Transverse colon (tissue), 4 donors: ENCODE data around the gene NUDCD3. TPM values are rescaled to one million over a fixed set of nuclear protein-coding genes. Genes with fewer than 3 reads are reported as not detected.

Experiments used
- DNase-seq: peaks from one replicate; pipeline ENCODE4 v3.0.0-alpha.2; 2019
- H3K27ac ChIP-seq, 4 donors: fragments of 200-600 bp; sonication (generic); 2 replicates each; pipeline ENCODE4 v1.5.1; 2016 to 2018; ENCODE audit warnings: inconsistent platforms in 4 of 4
- H3K27me3 ChIP-seq: fragments of 200-600 bp; sonication (generic); 2 replicates; pipeline ENCODE4 v1.5.1; 2017; ENCODE audit warnings: inconsistent platforms
- H3K36me3 ChIP-seq, 4 donors: fragments of 200-600 bp; sonication (generic); 2 replicates each; pipeline ENCODE4 v1.5.1; 2017 to 2019; ENCODE audit warnings: inconsistent platforms in 4 of 4
- H3K4me1 ChIP-seq, 4 donors: fragments of 200-600 bp; sonication (generic); 2 replicates each; pipeline ENCODE4 v1.5.1; 2017 to 2020; ENCODE audit warnings: inconsistent platforms in 4 of 4
- H3K4me3 ChIP-seq, 4 donors: fragments of 200-600 bp; sonication (generic); 1 replicate in 1 of 4; 2 replicates in 3 of 4; pipeline versions ENCODE4 v1.5.1 to v1.6.1; 2017 to 2019; ENCODE audit warnings: inconsistent platforms in 4 of 4
- H3K9me3 ChIP-seq, 2 donors: fragments of 200-600 bp; sonication (generic); 2 replicates each; pipeline ENCODE4 v1.5.1; 2017 to 2019; ENCODE audit warnings: inconsistent platforms in 2 of 2
- CTCF ChIP-seq, 5 experiments: fragments of 200-600 bp in 3 of 5; fragments of 450-650 bp in 2 of 5; sonication (generic) in 3 of 5; IDR thresholded peaks; 1 replicate in 2 of 5; 2 replicates in 3 of 5; pipeline ENCODE4 v1.5.1; 2016 to 2017; ENCODE audit warnings: antibody characterized with exemption in 5 of 5, inconsistent platforms in 3 of 5, mild to moderate bottlenecking in 2 of 5, moderate library complexity in 1 of 5
- EP300 ChIP-seq: sonication (generic); formaldehyde crosslinking; IDR thresholded peaks from one replicate; pipeline ENCODE4 v1.6.1; 2017; ENCODE audit warnings: antibody characterized with exemption, low read depth
- POLR2A ChIP-seq: fragments of 450-650 bp; IDR thresholded peaks from one replicate; pipeline ENCODE4 v1.6.1; 2016; ENCODE audit warnings: antibody characterized with exemption, mild to moderate bottlenecking, moderate library complexity
- POLR2AphosphoS5 ChIP-seq, 3 donors: sonication (generic); formaldehyde crosslinking; IDR thresholded peaks; one replicate each; pipeline ENCODE4 v1.6.1; 2016; ENCODE audit warnings: antibody characterized with exemption in 3 of 3
- WGBS, 2 donors: methylation state at CpG; one replicate each; pipeline ENCODE4 v1.1.5; 2018; ENCODE audit warnings: low coverage in 1 of 2; 5-methylcytosine and 5-hydroxymethylcytosine counted together
- in situ Hi-C, 4 donors: fragments of 200-750 bp; cut with MboI; loops; one replicate each; pipeline versions ENCODE4 v1.15.0 to v1.15.1; 2017; ENCODE audit warnings: low sequenced_read_pairs in 3 of 4, low pct_ligation_motif_present in 1 of 4, low pct_unique_long_range_greater_than_20kb in 1 of 4
- intact Hi-C: fragments of 100-400 bp; cut with DNase I; formaldehyde crosslinking; loops from one replicate; pipeline ENCODE4 v1.15.1; 2023; ENCODE audit warnings: low total_unique reads
- total RNA-seq, 4 donors: library from RNA; depleted of rRNA; stranded (reverse); fragments of >200 nt; gene quantifications; one replicate each; pipeline ENCODE4 v1.1.0, GENCODE V29; 2016

Gene NUDCD3
- total RNA-seq, 4 donors from 2014 or later, result 31.9 to 76.7 (median 38.6) TPM

DNA sequence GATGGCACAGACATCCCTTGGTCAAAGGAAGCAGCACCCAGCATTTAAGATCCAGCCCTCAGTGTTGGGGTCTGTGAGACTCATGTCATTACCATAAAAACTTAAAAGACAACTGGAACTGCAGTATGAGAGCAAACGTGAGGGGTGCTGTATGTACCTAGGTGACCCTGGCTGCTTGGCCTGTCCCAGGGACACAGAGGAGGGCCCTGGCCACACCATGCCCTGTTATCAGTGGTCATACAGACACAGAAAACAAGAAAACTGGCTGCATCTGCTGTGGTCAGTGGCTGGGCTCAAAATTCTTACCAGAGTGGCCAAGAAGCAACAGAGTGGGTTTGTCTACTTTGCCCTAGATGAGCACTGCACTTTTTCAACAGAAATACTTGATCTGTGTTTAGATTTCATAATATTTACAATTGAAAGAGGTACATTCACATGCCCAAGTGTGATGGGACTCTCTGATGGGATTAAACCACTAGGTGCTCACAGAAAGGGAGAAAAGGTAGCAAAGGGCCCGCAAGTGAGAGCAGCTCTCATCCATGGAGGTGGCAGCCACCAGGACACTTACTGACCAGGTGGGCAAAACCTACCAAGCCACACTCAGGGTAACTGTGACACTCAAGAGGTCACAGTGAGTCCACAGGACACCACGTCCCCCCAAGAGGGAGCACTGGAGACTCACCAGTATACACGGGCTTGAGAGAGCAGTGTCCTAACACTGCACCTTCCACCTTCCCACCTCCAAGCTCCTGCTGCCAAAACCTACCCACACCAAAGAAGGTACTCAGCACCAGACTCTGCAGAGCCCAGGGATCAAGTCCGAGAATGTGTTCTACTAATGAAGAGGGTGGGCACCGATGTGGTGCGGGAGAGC lies 97.0 kb downstream of the NUDCD3 start:
- intact Hi-C loops, result no loop called here
- Histone ChIP-seq H3K36me3 (peaks cover 0 to 23% (median 3%) of the 10 kb centered on the region in 4 donors), H3K4me3 (no peak overlapping the region), H3K4me1 (no peaks in the 10 kb centered on the region), H3K27ac (no peak overlapping the region), H3K9me3 (no peaks in the 10 kb centered on the region), H3K27me3 (no peaks in the 10 kb centered on the region)
- DNase-seq, result no peak
- 91 to 96% methylated on average over 4 to 6 of the region's 7 CpGs for WGBS, 2 donors
- in situ Hi-C loops, result no loop called here
- TF ChIP-seq CTCF (IDR thresholded peaks at IDR 0.05), result no peak
- no peak for TF ChIP-seq POLR2A
- TF ChIP-seq POLR2AphosphoS5 (IDR thresholded peaks at IDR 0.05), result no peak
- TF ChIP-seq EP300, result no peak

DNA sequence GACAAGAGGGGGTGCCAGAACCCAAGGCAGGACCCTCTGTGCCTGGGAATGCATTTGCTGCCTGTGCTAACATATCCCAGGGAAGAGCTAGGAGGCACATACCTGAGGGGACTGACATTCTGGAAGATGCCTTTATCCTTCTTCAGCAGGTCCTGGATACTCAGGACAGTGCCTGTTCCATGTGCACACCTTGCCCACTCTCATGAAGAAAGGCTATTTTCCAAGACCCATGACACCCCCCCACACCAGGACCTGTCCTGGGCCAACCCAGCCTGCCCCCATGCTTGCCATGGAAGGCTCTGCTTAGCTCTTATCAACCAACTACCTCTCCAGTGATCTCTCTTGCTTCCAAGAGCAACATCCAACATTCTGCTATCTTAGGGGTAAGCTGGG lies 97.8 kb downstream of the NUDCD3 start:
- no peak overlapping the region for H3K4me3 ChIP-seq
- H3K36me3 ChIP-seq, result peaks cover 0 to 30% (median 3%) of the 10 kb centered on the region in 4 donors
- in situ Hi-C loops (no loop called here), intact Hi-C loops (no loop called here)
- H3K4me1 ChIP-seq, result no peaks in the 10 kb centered on the region
- H3K27me3 ChIP-seq, result no peaks in the 10 kb centered on the region
- no peak overlapping the region for H3K27ac ChIP-seq
- DNase-seq, result no peak
- no peaks in the 10 kb centered on the region for H3K9me3 ChIP-seq
- TF ChIP-seq POLR2A, result no peak
- TF ChIP-seq CTCF (IDR thresholded peaks at IDR 0.05), result no peak
- TF ChIP-seq EP300, result no peak
- no peak for TF ChIP-seq POLR2AphosphoS5 (IDR thresholded peaks at IDR 0.05)

- TF ChIP-seq POLR2AphosphoS5 (IDR thresholded peaks at IDR 0.05), result no peak
- Histone ChIP-seq H3K36me3 (peaks cover 0 to 30% (median 3%) of the 10 kb centered on the region in 4 donors), H3K27me3 (no peaks in the 10 kb centered on the region), H3K9me3 (no peaks in the 10 kb centered on the region), H3K4me1 (no peaks in the 10 kb centered on the region), H3K27ac (no peak overlapping the region), H3K4me3 (no peak overlapping the region)
- 95% methylated on average over 11 of the region's 11 CpGs; no CpG with 5 or more reads in 1 of the 2 donors for WGBS, 2 donors
- in situ Hi-C loops (no loop called here), intact Hi-C loops (no loop called here)
- no peak for DNase-seq
Measured at GRCh38 chr7:44391746-44392617, 98.5 kb downstream of the NUDCD3 start.

GRCh38 chr7:44391171-44391570 lies 99.3 kb downstream of the NUDCD3 start:
- intact Hi-C loops (no loop called here), in situ Hi-C loops (no loop called here)
- Histone ChIP-seq H3K4me1 (no peaks in the 10 kb centered on the region), H3K4me3 (no peak overlapping the region), H3K36me3 (peaks cover 0 to 30% (median 4%) of the 10 kb centered on the region in 4 donors), H3K9me3 (no peaks in the 10 kb centered on the region), H3K27me3 (no peaks in the 10 kb centered on the region), H3K27ac (no peak overlapping the region)
- 83 to 93% methylated on average over 10 of the region's 10 CpGs for WGBS, 2 donors
- TF ChIP-seq POLR2A, result no peak
- TF ChIP-seq CTCF (IDR thresholded peaks at IDR 0.05), result no peak
- DNase-seq, result no peak
